K562 (cell line): ENCODE data around the gene STAMBPL1. TPM values are rescaled to one million over a fixed set of nuclear protein-coding genes. Genes with fewer than 3 reads are reported as not detected.

ENCODE experiments used
- ATAC-seq: fragments of 200-7000 bp; cut with Tn5 transposase; 3 replicates; pipeline ENCODE4 v1.9.1; 2020; ENCODE audit warnings: moderate library complexity
- BruUV-seq: library from RNA; stranded (reverse); fragments of 400-500 nt; replicated peaks from 2 replicates; lab custom pipeline; 2021; lab: Mats Ljungman, UMichigan
- CTCF ChIA-PET: fragments of 300-600 bp; formaldehyde crosslinking; extraction: SDS; loops from one replicate; lab custom pipeline; 2021; ENCODE audit warnings: low intra/inter-chr PET ratio; lab: Yijun Ruan, JAX
- POLR2A ChIA-PET: fragments of 300-600, 350-650 bp; sonication (Branson Sonifier 250); formaldehyde crosslinking; extraction: SDS; loops from one replicate; lab custom pipeline; 2021; ENCODE audit warnings: antibody characterized with exemption, inconsistent platforms; lab: Yijun Ruan, JAX
- DNase-seq, 4 experiments: peaks; one replicate each; pipeline versions ENCODE4 v3.0.0 to v3.0.0-alpha.2; 2011 to 2018; ENCODE audit warnings: low spot score in 3 of 4, mixed read lengths in 3 of 4; ENCODE audit errors: extremely low read depth in 1 of 4
- FAIRE-seq: peaks from 2 replicates; lab custom pipeline; 2011; peaks lifted over from hg19 to GRCh38; lab: Jason Lieb, UNC
- H2AFZ ChIP-seq: 2 replicates; pipeline ENCODE4 v1.6.0; 2011; ENCODE audit warnings: low read depth, low read length, control low read depth, inconsistent platforms
- H3K27ac ChIP-seq: fragments of 200-600 bp; 3 replicates; pipeline ENCODE4 v1.8.0; 2011; ENCODE audit warnings: low read depth, mild to moderate bottlenecking, control low read depth, inconsistent platforms, low read length, moderate library complexity, mixed read lengths; ENCODE audit errors: extremely low read depth
- H3K27me3 ChIP-seq, 2 experiments: fragments of 300-600 bp in 1 of 2; 2 replicates in 1 of 2; 3 replicates in 1 of 2; pipeline versions ENCODE4 v1.6.0 to v1.8.0; 2011; ENCODE audit warnings: inconsistent platforms in 2 of 2, low read length in 2 of 2, mild to moderate bottlenecking in 1 of 2, mixed read lengths in 1 of 2, moderate library complexity in 1 of 2; ENCODE audit not compliant: control insufficient read depth in 2 of 2, insufficient read depth in 2 of 2
- H3K36me3 ChIP-seq: fragments of 300-600 bp; 3 replicates; pipeline ENCODE4 v1.8.0; 2011; ENCODE audit warnings: mild to moderate bottlenecking, low read length, inconsistent platforms; ENCODE audit not compliant: control insufficient read depth, insufficient read depth
- H3K4me1 ChIP-seq, 2 experiments: fragments of 200-600 bp in 1 of 2; replicated peaks in 1 of 2; 2 replicates in 1 of 2; 3 replicates in 1 of 2; pipeline versions ENCODE4 v1.5.1 to v1.8.0; 2011; ENCODE audit warnings: inconsistent platforms in 2 of 2, low read length in 2 of 2, mild to moderate bottlenecking in 1 of 2, mixed read lengths in 1 of 2, moderate library complexity in 1 of 2; ENCODE audit not compliant: control insufficient read depth in 2 of 2, insufficient read depth in 2 of 2
- H3K4me2 ChIP-seq: 2 replicates; pipeline ENCODE4 v1.6.1; 2011; ENCODE audit warnings: low read length, control low read depth, inconsistent platforms, mixed read lengths; ENCODE audit not compliant: insufficient read depth
- H3K4me3 ChIP-seq: fragments of 200-600 bp; sonication (generic), shearing (Covaris generic); 2 replicates; pipeline ENCODE4 v1.5.1; 2016; ENCODE audit warnings: control low read depth, inconsistent platforms
- H3K79me2 ChIP-seq: fragments of 200-600 bp; 3 replicates; pipeline ENCODE4 v1.8.0; 2011; ENCODE audit warnings: low read length, inconsistent platforms; ENCODE audit not compliant: control insufficient read depth, insufficient read depth
- H3K9ac ChIP-seq, 2 experiments: 2 replicates each; pipeline versions ENCODE4 v1.6.0 to v1.6.1; 2011; ENCODE audit warnings: low read depth in 2 of 2, low read length in 2 of 2, control low read depth in 1 of 2, inconsistent platforms in 1 of 2, mild to moderate bottlenecking in 1 of 2, mixed read lengths in 1 of 2; ENCODE audit not compliant: insufficient read depth in 1 of 2
- H3K9me1 ChIP-seq: one replicate; pipeline ENCODE4 v1.6.0; 2011; ENCODE audit warnings: inconsistent platforms, mild to moderate bottlenecking, low read length, moderate library complexity; ENCODE audit not compliant: control insufficient read depth, insufficient read depth
- H3K9me3 ChIP-seq: replicated peaks from 2 replicates; pipeline ENCODE4 v1.5.1; 2011; ENCODE audit warnings: low read depth, low read length, inconsistent platforms; ENCODE audit not compliant: control insufficient read depth, insufficient read depth
- H4K20me1 ChIP-seq: replicated peaks from 2 replicates; pipeline ENCODE4 v1.6.1; 2011; ENCODE audit warnings: low read length, inconsistent platforms, mixed read lengths; ENCODE audit not compliant: control insufficient read depth, insufficient read depth
- BRD9 ChIP-seq: fragments of 450-650 bp; IDR thresholded peaks from 2 replicates; pipeline ENCODE4 v1.6.1; 2018; ENCODE audit warnings: low read depth; ENCODE audit not compliant: partially characterized antibody
- HSF4 ChIP-seq: fragments of 250-450 bp; sonication (Bioruptor Pico); IDR thresholded peaks from 2 replicates; pipeline ENCODE4 v2.1.2; 2022; ENCODE audit warnings: mild to moderate bottlenecking, moderate library complexity, borderline replicate concordance
- KAT8 ChIP-seq: fragments of 450-650 bp; IDR thresholded peaks from 2 replicates; pipeline ENCODE4 v1.6.1; 2016; ENCODE audit warnings: low read depth, mild to moderate bottlenecking
- NFRKB ChIP-seq: fragments of 450-650 bp; IDR thresholded peaks from 2 replicates; pipeline ENCODE4 v1.6.1; 2016; ENCODE audit warnings: low read depth
- OTX1 ChIP-seq: fragments of 450-650 bp; formaldehyde crosslinking; IDR thresholded peaks from 2 replicates; pipeline ENCODE4 v1.4.0; 2022; ENCODE audit warnings: mild to moderate bottlenecking
- TBP ChIP-seq: optimal IDR thresholded peaks from 2 replicates; pipeline ENCODE3; 2011; ENCODE audit warnings: low read depth, low read length, improper control_type of control experiment
- ZC3H4 ChIP-seq: sonication (generic); formaldehyde crosslinking; IDR thresholded peaks from 2 replicates; pipeline ENCODE4 v1.9.0; 2021; ENCODE audit warnings: missing genetic modification reagents, borderline replicate concordance
- ZNF282 ChIP-seq: sonication (generic); formaldehyde crosslinking; IDR thresholded peaks from 2 replicates; pipeline ENCODE4 v1.8.1; 2023; ENCODE audit warnings: missing genetic modification reagents
- ZNF717 ChIP-seq: fragments of 250-450 bp; sonication (Bioruptor Pico); IDR thresholded peaks from 2 replicates; pipeline ENCODE4 v1.5.0; 2021
- in situ Hi-C: fragments of 300-500 bp; cut with MboI; formaldehyde crosslinking; loops from 4 replicates; pipeline ENCODE4 v1.15.0; 2018; ENCODE audit warnings: inconsistent platforms, mixed read lengths
- intact Hi-C: fragments of 100-400 bp; cut with micrococcal nuclease; formaldehyde crosslinking; loops from 2 replicates; pipeline ENCODE4 v1.14.2; 2022
- polyA plus RNA-seq, 8 experiments: library from polyadenylated mRNA; depleted of rRNA in 4 of 8; stranded (reverse) in 5 of 8; unstranded in 3 of 8; fragments of >200 nt; fragmentation: Nextera tagmentation in 2 of 8; fragmentation: Illumina TruSeq in 1 of 8; extraction: Ambion mirVana in 2 of 8; extraction: Trizol in 1 of 8; gene quantifications; 2 replicates each; pipeline versions ENCODE4 v1.2.1 to v1.2.3, GENCODE V29; 2011 to 2014; ENCODE audit warnings: inconsistent platforms in 1 of 8, missing spikeins in 1 of 8
- total RNA-seq, 7 experiments: library from RNA; depleted of rRNA in 6 of 7; stranded (reverse); fragments of >200 nt in 6 of 7; fragmentation: Illumina TruSeq in 2 of 7; extraction: Trizol in 2 of 7; gene quantifications; 2 replicates each; pipeline versions ENCODE4 v1.2.1 to v1.2.3, GENCODE V29; 2011 to 2021; ENCODE audit warnings: low replicate concordance in 1 of 7

STAMBPL1 gene
- total and polyA plus RNA-seq, 9 of the 15 experiments (the other 6 are each of a cell fraction or from before 2014, with no cell fraction given), result 0.09 TPM; not detected in 8

DNA sequence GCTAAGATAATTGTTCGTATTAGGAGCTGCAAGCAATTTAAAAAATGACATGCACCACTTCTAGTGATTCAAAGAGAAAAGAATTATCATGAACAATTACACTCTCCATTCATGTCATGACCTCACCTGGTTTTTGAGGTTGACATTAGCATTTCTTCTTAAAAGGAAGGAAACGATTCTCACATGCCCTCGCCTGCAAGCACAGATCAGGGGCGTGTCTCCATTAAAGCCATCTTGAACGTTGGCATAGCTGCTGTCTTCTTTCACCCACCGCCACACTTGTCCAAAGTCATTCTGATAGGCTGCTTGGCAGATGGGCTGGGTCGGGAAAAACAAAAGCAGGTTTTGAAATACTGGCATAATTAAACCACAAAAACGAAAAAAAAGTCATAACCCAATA, 48.3 kb upstream of the STAMBPL1 start (continued):
- TF ChIP-seq TBP (no peak), ZNF282 (no peak), KAT8 (no peak), BRD9 (no peak), OTX1 (CRISPR knock-in tag) (no peak), HSF4 (CRISPR knock-in tag) (no peak), NFRKB (no peak)

GRCh38 chr10:88832376-88832775, 47.7 kb upstream of the STAMBPL1 start:
- intact Hi-C loops, result loop anchor here (10.0 kb wide), 1 partner anchor 152 kb away; no protein-coding TSS in a partner anchor
- ATAC-seq, result no peak
- H3K27me3 ChIP-seq, result no peaks in the 10 kb centered on the region
- DNase-seq, result no peak
- no peak overlapping the region for H3K9ac ChIP-seq
- H3K9me1 ChIP-seq, result no peaks in the 10 kb centered on the region
- no peaks in the 10 kb centered on the region for H3K4me1 ChIP-seq
- in situ Hi-C loops, result no loop called here
- no peaks in the 10 kb centered on the region for H4K20me1 ChIP-seq
- CTCF ChIA-PET, result no interaction called here
- no peaks in the 10 kb centered on the region for H3K36me3 ChIP-seq
- no peak overlapping the region for H2AFZ ChIP-seq
- FAIRE-seq, result no peak
- TF ChIP-seq ZC3H4 (CRISPR knock-in tag) (no peak), ZNF717 (CRISPR knock-in tag) (no peak)
- TF ChIP-seq, all 486 proteins: peak for 0
- POLR2A ChIA-PET, result no interaction called here
- no peak overlapping the region for H3K4me3 ChIP-seq
- H3K79me2 ChIP-seq, result no peaks in the 10 kb centered on the region
- H3K9me3 ChIP-seq, result no peaks in the 10 kb centered on the region
- BruUV-seq, result no TSS peak
- H3K27ac ChIP-seq, result no peak overlapping the region
- H3K4me2 ChIP-seq, result no peak overlapping the region
